ENCODE data around the gene SOX18.

Gene SOX18

DNA sequence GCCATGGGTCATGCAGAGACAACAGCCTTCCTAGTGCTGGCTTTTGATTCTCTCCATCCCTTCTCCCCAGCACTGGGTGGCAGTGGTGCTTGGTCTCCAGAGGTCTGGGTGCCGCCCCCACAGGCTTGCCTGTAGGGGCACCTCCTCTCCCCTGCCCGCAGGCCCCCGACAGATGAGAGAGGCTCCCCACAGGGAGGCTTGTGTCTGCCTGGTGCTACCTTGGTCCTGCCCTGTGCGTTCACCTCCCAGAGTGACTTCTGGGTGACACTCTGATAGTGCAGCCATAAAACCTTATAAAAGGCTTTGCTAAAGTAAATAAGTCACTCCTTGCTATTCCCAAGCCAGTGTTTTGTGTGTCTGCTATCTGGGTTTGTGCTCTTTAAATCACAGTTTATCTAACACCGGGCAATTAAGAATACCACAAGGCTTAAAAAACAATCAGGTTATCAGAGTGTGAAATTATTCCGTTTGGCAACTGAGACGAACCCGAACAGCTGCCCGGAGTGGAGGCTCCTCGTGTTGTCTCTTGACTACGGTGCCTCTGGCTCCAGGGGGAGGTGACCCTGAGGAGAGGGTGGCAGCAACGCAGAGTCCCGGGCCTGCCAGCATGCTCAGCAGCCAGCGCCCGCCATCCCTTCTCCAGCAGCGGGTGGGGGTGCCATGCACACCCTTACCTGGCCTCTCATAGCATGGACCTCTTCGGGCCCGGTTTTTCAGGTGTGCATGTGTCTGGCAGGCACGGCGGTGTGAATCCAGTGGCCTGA is 18.9 kb downstream of the SOX18 start:
- Histone ChIP-seq H3K79me2 (ENCODE audit: insufficient read depth, low read length) (no peaks in the 10 kb centered on the region), H3F3A (ENCODE audit: low read depth) (peaks cover 4% of the 10 kb centered on the region; the same call in 1 of the 2 replicates), H3K9ac (ENCODE audit: low read depth, low read length, poor library complexity, severe bottlenecking) (no peak overlapping the region), H3K27me3 (ENCODE audit: insufficient read depth, low read length, poor library complexity, severe bottlenecking) (no peaks in the 10 kb centered on the region), H3K4me2 (ENCODE audit: low read depth, low read length, poor library complexity, severe bottlenecking) (no peak overlapping the region), H3K9me2 (replicated peaks; ENCODE audit: low read depth, low read length) (no peaks in the 10 kb centered on the region), H3K4me3 (ENCODE audit: low read length, poor library complexity, severe bottlenecking) (no peak overlapping the region), H3K4me1 (ENCODE audit: insufficient read depth, low read length, poor library complexity, severe bottlenecking) (no peaks in the 10 kb centered on the region), H3K9me3 (ENCODE audit: insufficient read depth, low read depth, low read length) (no peaks in the 10 kb centered on the region), H2AFZ (ENCODE audit: low read length) (no peak overlapping the region), H3K36me3 (ENCODE audit: insufficient read depth, low read length) (peaks cover 63% of the 10 kb centered on the region; the same call in 1 of the 2 replicates), H4K20me1 (ENCODE audit: insufficient read depth, low read length, poor library complexity, severe bottlenecking) (no peaks in the 10 kb centered on the region)
- TF ChIP-seq, protein P1, sequence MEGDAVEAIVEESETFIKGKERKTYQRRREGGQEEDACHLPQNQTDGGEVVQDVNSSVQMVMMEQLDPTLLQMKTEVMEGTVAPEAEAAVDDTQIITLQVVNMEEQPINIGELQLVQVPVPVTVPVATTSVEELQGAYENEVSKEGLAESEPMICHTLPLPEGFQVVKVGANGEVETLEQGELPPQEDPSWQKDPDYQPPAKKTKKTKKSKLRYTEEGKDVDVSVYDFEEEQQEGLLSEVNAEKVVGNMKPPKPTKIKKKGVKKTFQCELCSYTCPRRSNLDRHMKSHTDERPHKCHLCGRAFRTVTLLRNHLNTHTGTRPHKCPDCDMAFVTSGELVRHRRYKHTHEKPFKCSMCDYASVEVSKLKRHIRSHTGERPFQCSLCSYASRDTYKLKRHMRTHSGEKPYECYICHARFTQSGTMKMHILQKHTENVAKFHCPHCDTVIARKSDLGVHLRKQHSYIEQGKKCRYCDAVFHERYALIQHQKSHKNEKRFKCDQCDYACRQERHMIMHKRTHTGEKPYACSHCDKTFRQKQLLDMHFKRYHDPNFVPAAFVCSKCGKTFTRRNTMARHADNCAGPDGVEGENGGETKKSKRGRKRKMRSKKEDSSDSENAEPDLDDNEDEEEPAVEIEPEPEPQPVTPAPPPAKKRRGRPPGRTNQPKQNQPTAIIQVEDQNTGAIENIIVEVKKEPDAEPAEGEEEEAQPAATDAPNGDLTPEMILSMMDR (conservative IDR thresholded peaks at IDR 0.05; ENCODE audit: low read length) = no peak
- TF ChIP-seq EZH2phosphoT487 (IDR thresholded peaks at IDR 0.05; ENCODE audit: borderline replicate concordance) = no peak

DNA sequence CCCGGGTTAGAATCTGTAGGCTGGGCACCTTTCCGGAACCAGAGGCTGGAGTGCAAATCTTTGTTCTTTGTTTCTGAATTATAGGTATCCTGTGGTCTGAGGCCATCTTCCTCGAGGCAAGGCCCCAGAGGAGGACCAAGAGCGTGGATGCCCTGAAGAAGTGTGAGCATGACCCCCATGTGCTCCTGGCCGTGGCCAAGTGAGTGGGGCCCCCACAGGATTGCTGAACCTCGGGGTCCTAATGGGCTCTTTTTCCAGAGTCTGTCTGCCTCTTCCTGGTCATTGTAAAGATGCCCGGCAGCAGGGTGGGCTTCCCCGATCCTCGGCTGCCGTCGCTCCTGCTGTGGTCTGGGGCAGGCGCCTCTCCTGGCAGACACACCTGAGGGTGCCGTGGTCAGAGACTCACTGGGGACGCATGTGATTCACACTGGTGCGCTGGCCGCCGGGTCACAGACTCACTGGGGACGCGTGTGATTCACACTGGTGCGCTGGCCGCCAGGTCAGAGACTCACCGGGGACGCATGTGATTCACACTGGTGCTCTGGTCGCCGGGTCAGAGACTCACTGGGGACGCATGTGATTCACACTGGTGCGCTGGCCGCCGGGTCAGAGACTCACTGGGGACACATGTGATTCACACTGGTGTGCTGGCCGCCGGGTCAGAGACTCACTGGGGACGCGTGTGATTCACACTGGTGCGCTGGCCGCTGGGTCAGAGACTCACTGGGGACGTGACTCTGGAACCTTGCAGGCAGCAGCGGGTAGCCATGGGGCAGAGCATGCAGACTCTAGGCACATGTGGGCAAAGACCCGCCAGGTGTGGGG is 19.9 kb downstream of the SOX18 start:
- no peaks in the 10 kb centered on the region for H3K4me1 ChIP-seq (ENCODE audit: insufficient read depth, low read length, poor library complexity, severe bottlenecking)
- no peak overlapping the region for H3K4me3 ChIP-seq (ENCODE audit: low read length, poor library complexity, severe bottlenecking)
- H3K9me3 ChIP-seq (ENCODE audit: insufficient read depth, low read depth, low read length) = no peaks in the 10 kb centered on the region
- H2AFZ ChIP-seq (ENCODE audit: low read length) = no peak overlapping the region
- no peaks in the 10 kb centered on the region for H4K20me1 ChIP-seq (ENCODE audit: insufficient read depth, low read length, poor library complexity, severe bottlenecking)
- H3F3A ChIP-seq (ENCODE audit: low read depth) = no peaks in the 10 kb centered on the region
- peaks cover 66% of the 10 kb centered on the region; the same call in 1 of the 2 replicates for H3K36me3 ChIP-seq (ENCODE audit: insufficient read depth, low read length)
- no peak overlapping the region for H3K9ac ChIP-seq (ENCODE audit: low read depth, low read length, poor library complexity, severe bottlenecking)
- TF ChIP-seq EZH2phosphoT487 (IDR thresholded peaks at IDR 0.05; ENCODE audit: borderline replicate concordance) = no peak
- TF ChIP-seq, protein P1 (conservative IDR thresholded peaks at IDR 0.05; ENCODE audit: low read length) = no peak
- H3K9me2 ChIP-seq (replicated peaks; ENCODE audit: low read depth, low read length) = no peaks in the 10 kb centered on the region
- no peaks in the 10 kb centered on the region for H3K79me2 ChIP-seq (ENCODE audit: insufficient read depth, low read length)
- H3K27me3 ChIP-seq (ENCODE audit: insufficient read depth, low read length, poor library complexity, severe bottlenecking) = no peaks in the 10 kb centered on the region
- no peak overlapping the region for H3K4me2 ChIP-seq (ENCODE audit: low read depth, low read length, poor library complexity, severe bottlenecking)

DNA sequence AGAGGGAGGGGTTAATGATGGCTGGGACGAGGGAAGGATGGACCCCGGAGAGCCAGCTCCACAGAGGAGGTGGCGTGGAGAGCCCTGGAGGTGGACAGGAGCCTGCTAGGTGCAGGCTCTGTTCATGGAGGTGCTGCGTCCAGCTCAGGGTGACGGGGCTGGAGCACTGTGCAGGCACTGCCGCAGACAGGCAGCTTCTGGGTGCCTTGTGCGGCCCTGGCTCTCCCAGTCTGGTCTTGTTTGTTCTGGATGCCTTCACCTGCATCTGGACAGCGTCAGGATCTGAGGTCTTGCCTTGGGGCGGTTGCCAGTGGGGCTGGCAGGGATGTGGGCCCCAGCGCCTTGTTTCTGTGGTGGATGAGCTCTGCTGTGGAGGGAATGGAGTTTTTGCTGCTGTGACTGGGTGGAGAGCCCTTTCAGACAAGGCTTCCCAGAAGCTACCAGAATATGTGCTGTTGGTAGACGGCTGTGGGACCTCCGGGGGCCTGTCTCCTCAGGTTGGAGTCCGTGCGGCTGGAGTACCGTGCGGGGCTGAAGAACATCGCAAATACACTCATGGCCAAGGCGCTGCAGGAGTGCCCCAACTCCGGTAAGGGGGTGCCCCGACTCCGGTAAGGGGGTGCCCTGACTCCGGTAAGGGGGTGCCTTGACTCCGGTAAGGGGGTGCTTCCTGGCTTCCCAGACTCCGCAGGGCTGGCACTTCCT is 21.3 kb downstream of the SOX18 start:
- Histone ChIP-seq H3K9ac (ENCODE audit: low read depth, low read length, poor library complexity, severe bottlenecking) (no peak overlapping the region), H2AFZ (ENCODE audit: low read length) (no peak overlapping the region), H3K4me2 (ENCODE audit: low read depth, low read length, poor library complexity, severe bottlenecking) (no peak overlapping the region), H3K9me3 (ENCODE audit: insufficient read depth, low read depth, low read length) (no peaks in the 10 kb centered on the region), H3K4me1 (ENCODE audit: insufficient read depth, low read length, poor library complexity, severe bottlenecking) (no peaks in the 10 kb centered on the region), H3K4me3 (ENCODE audit: low read length, poor library complexity, severe bottlenecking) (no peak overlapping the region), H3K9me2 (replicated peaks; ENCODE audit: low read depth, low read length) (no peaks in the 10 kb centered on the region), H3K27me3 (ENCODE audit: insufficient read depth, low read length, poor library complexity, severe bottlenecking) (no peaks in the 10 kb centered on the region), H3K79me2 (ENCODE audit: insufficient read depth, low read length) (no peaks in the 10 kb centered on the region), H3F3A (ENCODE audit: low read depth) (no peaks in the 10 kb centered on the region), H3K36me3 (ENCODE audit: insufficient read depth, low read length) (peaks cover 80% of the 10 kb centered on the region; the same call in 1 of the 2 replicates), H4K20me1 (ENCODE audit: insufficient read depth, low read length, poor library complexity, severe bottlenecking) (no peaks in the 10 kb centered on the region)
- no peak for TF ChIP-seq EZH2phosphoT487 (IDR thresholded peaks at IDR 0.05; ENCODE audit: borderline replicate concordance)
- TF ChIP-seq, protein P1 (conservative IDR thresholded peaks at IDR 0.05; ENCODE audit: low read length) = no peak
